ENCODE data around the gene B4GALNT2. TPM values are rescaled to one million over a fixed set of nuclear protein-coding genes. Genes with fewer than 3 reads are reported as not detected.

B4GALNT2 gene
- total RNA-seq, 4 donors from 2014 or later: 0.04 to 0.98 (median 0.80) TPM

DNA sequence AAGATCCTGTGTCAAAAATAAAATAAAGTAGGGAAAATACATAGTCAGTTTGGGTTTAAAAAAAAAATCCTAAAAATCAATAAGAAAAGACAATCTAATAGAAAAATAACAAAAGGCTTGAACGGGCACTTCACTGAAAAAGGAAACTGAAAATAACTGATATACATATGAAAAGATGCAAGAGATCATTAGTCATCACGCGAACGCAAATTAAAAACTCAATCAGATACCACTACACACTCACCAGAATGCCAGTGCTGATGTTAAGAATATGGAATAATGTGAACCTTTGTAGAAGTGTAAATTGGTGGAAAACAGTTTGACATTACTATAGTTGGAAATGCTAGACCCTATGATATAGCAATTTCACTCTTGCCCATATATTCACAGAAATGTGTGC is 63.2 kb downstream of the B4GALNT2 start:
- no peak for DNase-seq (ENCODE audit: low spot score in 2 of 2)
- intact Hi-C loops (cut with DNase I; ENCODE audit: low total_unique reads): no loop called here
- no peak overlapping the region for H3K4me3 ChIP-seq (ENCODE audit: low read depth, poor library complexity, severe bottlenecking)
- TF ChIP-seq POLR2A (IDR thresholded peaks at IDR 0.05): no peak
- TF ChIP-seq, protein P1, sequence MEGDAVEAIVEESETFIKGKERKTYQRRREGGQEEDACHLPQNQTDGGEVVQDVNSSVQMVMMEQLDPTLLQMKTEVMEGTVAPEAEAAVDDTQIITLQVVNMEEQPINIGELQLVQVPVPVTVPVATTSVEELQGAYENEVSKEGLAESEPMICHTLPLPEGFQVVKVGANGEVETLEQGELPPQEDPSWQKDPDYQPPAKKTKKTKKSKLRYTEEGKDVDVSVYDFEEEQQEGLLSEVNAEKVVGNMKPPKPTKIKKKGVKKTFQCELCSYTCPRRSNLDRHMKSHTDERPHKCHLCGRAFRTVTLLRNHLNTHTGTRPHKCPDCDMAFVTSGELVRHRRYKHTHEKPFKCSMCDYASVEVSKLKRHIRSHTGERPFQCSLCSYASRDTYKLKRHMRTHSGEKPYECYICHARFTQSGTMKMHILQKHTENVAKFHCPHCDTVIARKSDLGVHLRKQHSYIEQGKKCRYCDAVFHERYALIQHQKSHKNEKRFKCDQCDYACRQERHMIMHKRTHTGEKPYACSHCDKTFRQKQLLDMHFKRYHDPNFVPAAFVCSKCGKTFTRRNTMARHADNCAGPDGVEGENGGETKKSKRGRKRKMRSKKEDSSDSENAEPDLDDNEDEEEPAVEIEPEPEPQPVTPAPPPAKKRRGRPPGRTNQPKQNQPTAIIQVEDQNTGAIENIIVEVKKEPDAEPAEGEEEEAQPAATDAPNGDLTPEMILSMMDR (IDR thresholded peaks at IDR 0.05): no peak
- WGBS, 2 donors: 51 to 73% methylated on average over 4 of the region's 4 CpGs

DNA sequence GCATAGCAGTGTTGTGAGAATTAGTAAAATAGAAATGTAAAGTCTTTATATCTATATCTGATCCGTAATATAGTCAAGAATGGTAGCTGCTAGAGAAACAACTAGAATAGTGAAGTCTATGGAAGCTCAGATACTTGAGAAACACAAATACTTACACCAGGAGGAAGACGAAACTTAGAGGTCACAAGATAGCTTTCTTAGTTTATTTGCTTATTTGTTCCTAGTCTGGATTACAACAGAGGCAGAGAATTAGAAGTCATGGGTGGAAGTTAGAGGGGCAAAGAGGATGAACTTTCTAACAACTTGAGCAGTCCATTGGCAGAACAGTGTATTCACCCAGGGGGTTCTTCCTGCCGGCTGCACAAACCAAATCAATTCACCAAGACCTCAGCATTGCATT is 64.0 kb downstream of the B4GALNT2 start:
- TF ChIP-seq, protein P1 (IDR thresholded peaks at IDR 0.05): no peak
- no peak for TF ChIP-seq POLR2A (IDR thresholded peaks at IDR 0.05)
- no peak overlapping the region for H3K4me3 ChIP-seq (ENCODE audit: low read depth, poor library complexity, severe bottlenecking)
- DNase-seq (ENCODE audit: low spot score in 2 of 2): no peak
- 85 to 89% methylated on average over 3 of the region's 3 CpGs for WGBS, 2 donors
- intact Hi-C loops (cut with DNase I; ENCODE audit: low total_unique reads): no loop called here

DNA sequence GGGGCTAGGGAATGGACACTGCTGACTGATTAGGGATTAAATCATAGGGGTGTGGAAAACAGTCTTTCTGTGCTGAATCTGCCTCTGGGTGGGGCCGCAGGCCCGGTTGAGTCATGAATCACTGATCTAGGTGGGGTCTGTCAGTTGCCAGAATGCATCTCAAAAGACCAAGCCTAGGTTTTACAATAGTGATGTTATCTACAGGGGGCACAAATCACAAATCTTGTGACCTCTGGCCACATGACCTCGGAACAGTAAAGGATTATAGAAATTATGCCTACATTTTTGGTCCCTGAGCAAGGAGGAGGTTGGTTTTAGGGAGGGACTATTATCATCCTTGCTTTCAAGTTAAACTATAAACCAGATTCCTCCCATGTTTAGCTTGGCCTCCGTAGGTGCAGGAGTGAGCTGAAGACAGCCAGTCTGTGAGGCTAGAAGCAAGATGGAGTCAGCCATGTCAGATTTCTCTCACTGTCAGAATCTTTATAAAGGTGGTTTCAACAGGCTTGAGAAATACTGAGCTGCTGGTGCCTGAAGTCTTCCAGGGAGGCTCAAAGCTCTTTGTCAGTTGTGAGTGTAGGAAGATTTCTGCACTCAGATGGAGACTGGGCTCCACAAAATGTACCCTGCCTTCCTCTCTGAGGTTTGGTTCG is 64.9 kb downstream of the B4GALNT2 start:
- no peak for TF ChIP-seq POLR2A (IDR thresholded peaks at IDR 0.05)
- no peak for DNase-seq (ENCODE audit: low spot score in 2 of 2)
- WGBS, 2 donors: 39 to 40% methylated on average over 5 of the region's 5 CpGs
- no peak overlapping the region for H3K4me3 ChIP-seq (ENCODE audit: low read depth, poor library complexity, severe bottlenecking)
- intact Hi-C loops (cut with DNase I; ENCODE audit: low total_unique reads): no loop called here

DNA sequence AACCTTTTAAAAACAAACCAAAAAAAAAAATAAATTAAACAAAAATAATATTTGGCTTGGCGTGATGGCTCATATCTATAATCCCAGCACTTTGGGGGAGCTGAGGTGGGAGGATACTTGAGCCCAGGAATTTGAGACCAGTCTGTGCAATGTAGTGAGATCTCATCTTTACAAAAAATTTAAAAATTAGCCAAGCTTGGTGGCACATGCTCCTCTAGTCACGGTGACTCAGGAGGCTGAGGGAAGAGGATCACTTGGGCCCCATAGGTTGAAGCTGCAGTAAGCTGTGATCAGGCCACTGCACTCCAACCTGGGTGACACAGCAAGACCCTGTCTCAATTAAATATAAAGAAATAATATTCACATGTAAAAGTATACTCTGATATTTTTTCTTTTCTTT is 65.6 kb downstream of the B4GALNT2 start:
- no peak for DNase-seq (ENCODE audit: low spot score in 2 of 2)

DNA sequence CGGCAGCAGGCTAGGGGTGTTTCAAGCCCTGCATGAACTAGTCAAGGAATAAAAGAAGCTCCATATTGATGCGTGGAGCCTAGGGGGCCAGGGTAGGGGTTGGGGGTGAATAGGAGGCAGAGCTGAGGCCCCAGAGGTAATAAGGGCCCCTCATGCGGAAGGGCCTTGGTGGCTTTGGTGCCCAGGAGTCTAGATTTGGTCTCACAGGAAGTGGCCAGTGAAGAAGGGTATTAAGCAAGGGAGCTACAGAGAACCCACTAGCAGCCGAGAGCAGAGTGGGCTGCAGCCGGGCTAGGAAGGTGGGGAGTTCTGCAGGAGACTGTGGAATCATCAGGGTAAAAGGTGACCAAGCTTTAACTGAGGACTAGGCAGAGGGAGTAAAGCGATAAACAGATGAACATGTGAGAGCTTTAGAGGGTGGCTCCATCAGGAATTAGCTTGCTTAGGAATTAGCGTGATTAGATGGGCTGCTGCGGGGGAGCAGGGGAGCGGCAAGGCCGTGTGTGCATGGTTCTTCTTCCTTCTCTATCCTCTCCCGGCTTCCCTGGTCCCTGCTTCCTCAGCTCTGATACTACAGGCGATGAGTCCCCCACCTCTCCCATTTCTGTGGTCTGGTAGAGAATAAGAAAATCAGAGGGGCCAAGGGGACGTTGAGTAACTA is 68.0 kb downstream of the B4GALNT2 start:
- TF ChIP-seq, protein P1 (IDR thresholded peaks at IDR 0.05): no peak
- no peak for TF ChIP-seq POLR2A (IDR thresholded peaks at IDR 0.05)
- DNase-seq (ENCODE audit: low spot score in 2 of 2): no peak
- intact Hi-C loops (cut with DNase I; ENCODE audit: low total_unique reads): no loop called here
- no peak overlapping the region for H3K4me3 ChIP-seq (ENCODE audit: low read depth, poor library complexity, severe bottlenecking)
- WGBS, 2 donors: 91 to 93% methylated on average over 13 of the region's 13 CpGs

More for the DNA sequence above, 65.6 kb downstream of the B4GALNT2 start:
- no peak overlapping the region for H3K4me3 ChIP-seq (ENCODE audit: low read depth, poor library complexity, severe bottlenecking)
- TF ChIP-seq, protein P1 (IDR thresholded peaks at IDR 0.05): no peak
- TF ChIP-seq POLR2A (IDR thresholded peaks at IDR 0.05): no peak
- intact Hi-C loops (cut with DNase I; ENCODE audit: low total_unique reads): no loop called here
- WGBS, 2 donors: 93 to 94% methylated on average over 2 of the region's 2 CpGs

DNA sequence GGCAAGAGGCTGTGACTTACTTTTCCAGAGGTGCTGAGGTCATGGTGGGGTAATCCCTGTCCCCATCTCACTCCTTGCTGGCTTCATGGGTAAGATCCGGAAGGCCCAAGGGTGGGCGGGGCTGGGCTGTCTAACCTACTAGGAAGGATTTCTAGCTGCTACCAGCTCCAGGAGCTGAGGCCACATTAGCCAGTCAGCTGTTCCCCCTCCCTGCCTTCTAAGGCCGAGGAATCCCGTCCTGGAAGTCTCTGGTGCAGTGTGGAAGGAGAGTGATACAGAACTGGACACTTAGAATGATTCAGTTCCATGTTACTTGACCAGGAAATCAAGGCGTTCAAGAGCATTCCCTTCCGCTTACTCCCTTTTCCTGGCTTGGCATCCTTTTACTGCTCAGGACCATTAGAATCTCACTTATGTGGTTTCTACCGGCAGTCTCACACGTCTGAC is 68.9 kb downstream of the B4GALNT2 start:
- TF ChIP-seq POLR2A (IDR thresholded peaks at IDR 0.05): no peak
- TF ChIP-seq, protein P1 (IDR thresholded peaks at IDR 0.05): no peak
- WGBS, 2 donors: 77 to 79% methylated on average over 8 of the region's 8 CpGs
- H3K4me3 ChIP-seq (ENCODE audit: low read depth, poor library complexity, severe bottlenecking): no peak overlapping the region
- DNase-seq (ENCODE audit: low spot score in 2 of 2): no peak
- intact Hi-C loops (cut with DNase I; ENCODE audit: low total_unique reads): no loop called here
